Sigmoid colon (tissue), 7 donors: ENCODE measurements around the gene CENPM. TPM values are rescaled to one million over a fixed set of nuclear protein-coding genes. Genes with fewer than 3 reads are reported as not detected.

Experiments used
- DNase-seq: peaks from one replicate; pipeline ENCODE4 v3.0.0-alpha.2; 2019
- H3K27ac ChIP-seq, 4 donors: fragments of 200-600 bp; sonication (generic); one replicate each; pipeline ENCODE4 v1.5.1; 2016 to 2019; ENCODE audit warnings: mild to moderate bottlenecking in 1 of 4
- H3K27me3 ChIP-seq, 3 donors: fragments of 200-600 bp; sonication (generic); one replicate each; pipeline ENCODE4 v1.5.1; 2019; ENCODE audit warnings: mild to moderate bottlenecking in 1 of 3
- H3K36me3 ChIP-seq, 4 donors: fragments of 200-600 bp; sonication (generic); one replicate each; pipeline ENCODE4 v1.5.1; 2016 to 2019
- H3K4me1 ChIP-seq, 4 donors: fragments of 200-600 bp; sonication (generic); one replicate each; pipeline ENCODE4 v1.5.1; 2017 to 2019
- H3K4me3 ChIP-seq, 4 donors: fragments of 200-600 bp; sonication (generic); one replicate each; pipeline ENCODE4 v1.5.1; 2017 to 2019; ENCODE audit warnings: mild to moderate bottlenecking in 2 of 4, moderate library complexity in 1 of 4
- H3K9me3 ChIP-seq, 4 donors: fragments of 200-600 bp in 3 of 4; sonication (generic) in 3 of 4; one replicate each; pipeline versions ENCODE4 v1.5.1 to v1.6.1; 2013 to 2019
- EP300 ChIP-seq, 4 donors: sonication (generic); formaldehyde crosslinking; IDR thresholded peaks; one replicate each; pipeline ENCODE4 v1.6.1; 2017; ENCODE audit warnings: antibody characterized with exemption in 4 of 4
- POLR2A ChIP-seq, 2 donors: fragments of 450-650 bp; IDR thresholded peaks; one replicate each; pipeline ENCODE4 v1.6.1; 2016; ENCODE audit warnings: antibody characterized with exemption in 2 of 2, mild to moderate bottlenecking in 2 of 2, moderate library complexity in 2 of 2
- POLR2AphosphoS5 ChIP-seq, 4 donors: sonication (generic); formaldehyde crosslinking; IDR thresholded peaks; one replicate each; pipeline ENCODE4 v1.6.1; 2017; ENCODE audit warnings: antibody characterized with exemption in 4 of 4
- WGBS, 2 donors: extraction: QIAGEN DNeasy Blood & Tissue Kit; methylation state at CpG; one replicate each; pipeline ENCODE4 v1.1.7; 2013; 5-methylcytosine and 5-hydroxymethylcytosine counted together
- intact Hi-C: fragments of 100-400 bp; cut with DNase I; formaldehyde crosslinking; loops from one replicate; pipeline ENCODE4 v1.15.1; 2023
- polyA plus RNA-seq, 3 donors: library from polyadenylated mRNA; stranded (reverse); fragments of 200-250 nt; gene quantifications; one replicate each; pipeline ENCODE4 v1.2.3, GENCODE V29; 2013
- total RNA-seq, 4 donors: library from RNA; depleted of rRNA; stranded (reverse); fragments of >200 nt; gene quantifications; one replicate each; pipeline ENCODE4 v1.1.0, GENCODE V29; 2016
- TF ChIP-seq, protein P1 (sequence below), 4 experiments: fragments of 450-650 bp in 3 of 4; fragments of 200-600 bp in 1 of 4; IDR thresholded peaks; one replicate each; pipeline ENCODE4 v1.5.1; 2016 to 2019; ENCODE audit warnings: antibody characterized with exemption in 4 of 4, mild to moderate bottlenecking in 3 of 4, moderate library complexity in 2 of 4
- donor health status: healthy with polysubstance abuse.
- donor health status: Bipolar disorder and iron deficiency.
- donor health status: healthy.

CENPM gene
- total and polyA plus RNA-seq, 7 donors, result 1.1 to 48.5 (median 14.7) TPM; not detected in 1

DNA sequence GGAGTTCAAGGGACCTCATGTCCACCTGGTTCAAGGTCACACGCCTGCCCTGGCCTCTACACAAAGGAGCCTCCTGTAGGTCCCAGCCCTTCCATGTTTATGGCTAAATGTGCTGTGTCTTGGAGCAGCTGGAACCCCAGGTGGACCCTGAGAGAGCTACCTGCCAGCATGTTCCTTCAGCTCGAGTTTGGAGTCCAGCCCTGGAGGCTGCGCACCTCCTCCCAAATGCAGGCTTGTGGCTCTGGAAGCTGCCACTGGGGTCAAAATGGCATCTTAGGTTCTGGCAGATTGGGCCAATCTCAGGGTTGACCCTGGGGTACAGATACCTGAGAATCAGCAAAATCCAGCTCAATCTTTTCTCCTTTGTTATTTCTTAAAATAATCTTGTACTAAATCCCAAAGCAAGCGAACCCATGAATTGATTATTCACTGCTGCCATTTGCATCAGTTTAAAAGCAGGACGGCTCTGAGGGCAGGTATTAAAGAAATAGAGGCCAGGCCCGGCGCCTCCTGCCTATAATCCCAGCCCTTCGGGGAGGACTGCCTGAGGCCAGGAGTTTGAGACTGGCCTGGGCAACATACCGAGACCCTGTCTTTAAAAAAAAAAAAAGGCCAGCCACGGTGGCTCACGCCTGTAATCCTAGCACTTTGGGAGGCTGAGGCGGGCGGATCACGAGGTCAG, 23.2 kb downstream of the CENPM start:
- peaks cover 13 to 46% (median 45%) of the 10 kb centered on the region in 3 donors for H3K27me3 ChIP-seq
- 86 to 88% methylated on average over 14 of the region's 14 CpGs for WGBS, 2 donors
- peaks cover 0 to 26% (median 25%) of the 10 kb centered on the region in 4 donors for H3K4me1 ChIP-seq
- no peak overlapping the region for H3K27ac ChIP-seq
- H3K4me3 ChIP-seq, result no peak overlapping the region
- no peaks in the 10 kb centered on the region for H3K36me3 ChIP-seq
- DNase-seq, result no peak
- no peaks in the 10 kb centered on the region for H3K9me3 ChIP-seq
- TF ChIP-seq EP300 (IDR thresholded peaks at IDR 0.05) (no peak), POLR2AphosphoS5 (IDR thresholded peaks at IDR 0.05) (no peak), POLR2A (IDR thresholded peaks at IDR 0.05) (no peak)
- TF ChIP-seq, protein P1, sequence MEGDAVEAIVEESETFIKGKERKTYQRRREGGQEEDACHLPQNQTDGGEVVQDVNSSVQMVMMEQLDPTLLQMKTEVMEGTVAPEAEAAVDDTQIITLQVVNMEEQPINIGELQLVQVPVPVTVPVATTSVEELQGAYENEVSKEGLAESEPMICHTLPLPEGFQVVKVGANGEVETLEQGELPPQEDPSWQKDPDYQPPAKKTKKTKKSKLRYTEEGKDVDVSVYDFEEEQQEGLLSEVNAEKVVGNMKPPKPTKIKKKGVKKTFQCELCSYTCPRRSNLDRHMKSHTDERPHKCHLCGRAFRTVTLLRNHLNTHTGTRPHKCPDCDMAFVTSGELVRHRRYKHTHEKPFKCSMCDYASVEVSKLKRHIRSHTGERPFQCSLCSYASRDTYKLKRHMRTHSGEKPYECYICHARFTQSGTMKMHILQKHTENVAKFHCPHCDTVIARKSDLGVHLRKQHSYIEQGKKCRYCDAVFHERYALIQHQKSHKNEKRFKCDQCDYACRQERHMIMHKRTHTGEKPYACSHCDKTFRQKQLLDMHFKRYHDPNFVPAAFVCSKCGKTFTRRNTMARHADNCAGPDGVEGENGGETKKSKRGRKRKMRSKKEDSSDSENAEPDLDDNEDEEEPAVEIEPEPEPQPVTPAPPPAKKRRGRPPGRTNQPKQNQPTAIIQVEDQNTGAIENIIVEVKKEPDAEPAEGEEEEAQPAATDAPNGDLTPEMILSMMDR (IDR thresholded peaks at IDR 0.05), result no peak
- intact Hi-C loops, result no loop called here

DNA sequence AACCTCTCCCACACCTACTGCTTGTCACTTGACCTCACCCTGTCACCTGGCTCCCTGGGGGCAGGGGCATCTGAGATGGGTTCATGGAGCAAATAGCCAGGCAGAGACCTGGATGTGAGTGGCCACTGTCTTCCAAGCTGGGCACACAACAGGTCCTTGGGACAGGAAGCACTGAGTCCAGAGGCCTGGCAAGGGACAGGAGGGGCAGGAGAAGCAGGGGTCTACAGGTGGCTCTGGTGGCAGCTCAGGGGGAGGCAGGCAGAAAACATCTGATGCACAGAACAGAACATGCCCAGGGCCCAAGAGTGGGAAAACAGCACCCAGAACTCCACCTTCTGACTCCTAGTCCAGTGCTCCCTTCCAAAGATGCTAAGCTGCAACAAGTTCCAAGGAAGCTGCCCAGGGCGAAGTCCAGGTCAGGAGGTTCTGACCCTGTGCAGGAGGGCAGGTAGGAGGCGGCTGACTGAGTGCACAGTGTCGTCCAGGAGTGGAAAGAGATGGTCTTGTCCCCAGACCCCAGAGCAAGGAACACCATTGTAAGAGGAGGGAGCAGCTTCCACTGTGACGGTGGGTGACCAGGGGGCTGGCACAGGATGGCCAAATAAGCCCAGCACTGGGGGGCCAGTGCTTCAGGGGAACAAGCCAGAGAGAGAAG, 23.9 kb downstream of the CENPM start:
- Histone ChIP-seq H3K27me3 (peaks cover 13 to 53% (median 51%) of the 10 kb centered on the region in 3 donors), H3K9me3 (no peaks in the 10 kb centered on the region), H3K36me3 (no peaks in the 10 kb centered on the region), H3K4me1 (peaks cover 0 to 26% (median 25%) of the 10 kb centered on the region in 4 donors), H3K4me3 (no peak overlapping the region), H3K27ac (no peak overlapping the region)
- intact Hi-C loops, result no loop called here
- no peak for DNase-seq
- TF ChIP-seq, protein P1 (IDR thresholded peaks at IDR 0.05), result no peak
- TF ChIP-seq POLR2AphosphoS5 (IDR thresholded peaks at IDR 0.05), result no peak
- TF ChIP-seq POLR2A (IDR thresholded peaks at IDR 0.05), result no peak
- TF ChIP-seq EP300 (IDR thresholded peaks at IDR 0.05), result no peak
- 88 to 90% methylated on average over 4 of the region's 4 CpGs for WGBS, 2 donors

DNA sequence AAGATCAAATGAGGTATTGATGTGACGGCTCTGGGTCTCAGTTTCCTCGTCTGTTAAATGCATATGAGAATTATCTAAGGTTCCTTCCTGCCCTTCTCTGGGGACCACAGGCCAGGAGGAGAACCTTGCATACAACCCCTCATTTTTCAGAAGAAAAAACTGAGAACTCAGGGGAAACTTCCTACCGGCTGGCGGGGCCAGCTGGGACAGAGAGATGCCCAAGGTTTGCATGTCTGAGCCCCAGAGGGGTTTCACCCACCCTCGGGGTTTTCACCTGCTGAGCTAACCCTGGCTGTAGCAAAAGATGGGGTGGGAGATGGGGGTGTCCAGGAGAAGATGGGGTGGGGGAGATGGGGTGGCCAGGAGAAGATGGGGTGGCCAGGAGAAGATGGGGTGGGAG, 24.6 kb downstream of the CENPM start:
- no peak overlapping the region for H3K4me3 ChIP-seq
- H3K4me1 ChIP-seq, result peaks cover 0 to 26% (median 25%) of the 10 kb centered on the region in 4 donors
- H3K27me3 ChIP-seq, result peaks cover 13 to 61% (median 58%) of the 10 kb centered on the region in 3 donors
- DNase-seq, result no peak
- H3K9me3 ChIP-seq, result no peaks in the 10 kb centered on the region
- H3K27ac ChIP-seq, result no peak overlapping the region
- intact Hi-C loops, result no loop called here
- 69 to 87% methylated on average over 5 of the region's 5 CpGs for WGBS, 2 donors
- TF ChIP-seq POLR2A (IDR thresholded peaks at IDR 0.05) (no peak), EP300 (IDR thresholded peaks at IDR 0.05) (no peak), POLR2AphosphoS5 (IDR thresholded peaks at IDR 0.05) (no peak)
- TF ChIP-seq, protein P1 (IDR thresholded peaks at IDR 0.05), result no peak
- no peaks in the 10 kb centered on the region for H3K36me3 ChIP-seq

DNA sequence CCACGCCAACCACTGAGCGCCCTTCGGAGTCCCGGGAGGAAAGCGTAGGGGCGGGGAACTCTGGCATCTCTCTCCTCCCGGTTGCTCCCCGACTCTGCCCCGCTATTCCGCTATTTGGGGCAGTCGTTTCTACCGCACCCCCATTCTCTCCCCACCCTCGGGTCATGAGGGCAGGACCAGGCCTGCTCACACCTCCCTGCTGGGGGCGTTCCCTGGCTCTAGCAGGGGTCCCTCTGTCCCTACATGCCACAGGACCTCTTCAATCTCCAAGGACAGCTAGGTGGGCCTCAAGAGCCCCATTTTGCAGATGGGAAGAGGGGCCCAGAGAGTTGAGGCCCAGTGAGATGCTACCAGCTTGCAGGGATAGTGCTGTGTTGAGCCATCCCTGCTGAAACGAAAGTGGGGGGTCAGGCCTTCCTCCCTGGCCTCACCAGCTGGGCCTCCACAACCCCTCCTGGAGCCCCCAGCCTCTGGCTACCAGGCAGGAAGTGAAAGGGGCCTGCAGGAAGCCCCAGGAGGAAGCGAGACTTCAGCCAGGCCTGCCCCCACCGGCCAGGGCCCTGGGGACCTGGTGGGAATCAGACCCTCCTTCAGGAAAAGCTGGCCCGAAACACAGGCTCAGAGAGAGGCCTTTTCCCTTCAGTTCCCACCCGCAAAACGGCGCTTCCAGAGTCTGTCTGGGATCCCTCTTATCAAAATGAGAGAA, 26.5 kb downstream of the CENPM start:
- H3K27ac ChIP-seq, result no peak overlapping the region

More for the DNA sequence above, 26.5 kb downstream of the CENPM start:
- Histone ChIP-seq H3K9me3 (no peaks in the 10 kb centered on the region), H3K4me1 (peaks cover 0 to 16% (median 15%) of the 10 kb centered on the region in 4 donors), H3K27me3 (peaks cover 12 to 63% (median 62%) of the 10 kb centered on the region in 3 donors), H3K4me3 (peak overlapping the region in 3 of 4 donors; percentile 33 to 52 (median 51)), H3K36me3 (no peaks in the 10 kb centered on the region)
- intact Hi-C loops, result no loop called here
- DNase-seq, result no peak
- TF ChIP-seq POLR2A (IDR thresholded peaks at IDR 0.05), result no peak
- TF ChIP-seq POLR2AphosphoS5 (IDR thresholded peaks at IDR 0.05), result no peak
- no peak for TF ChIP-seq EP300 (IDR thresholded peaks at IDR 0.05)
- TF ChIP-seq, protein P1 (IDR thresholded peaks at IDR 0.05), result no peak
- 48% methylated on average over 21 of the region's 21 CpGs for WGBS, 2 donors
